ENCODE measurements around the gene GRIP1.

Gene GRIP1

GRCh38 chr12:66590275-66590985 lies 88.4 kb downstream of the GRIP1 start:
- DNase-seq, result no peak

GRCh38 chr12:66589095-66589494 lies 89.8 kb downstream of the GRIP1 start:
- no peak for DNase-seq

- DNase-seq, result no peak
Measured at GRCh38 chr12:66587912-66588311, 91.0 kb downstream of the GRIP1 start.

GRCh38 chr12:66584673-66585072 lies 94.2 kb downstream of the GRIP1 start:
- no peak for DNase-seq

GRCh38 chr12:66573605-66574004 lies 105.3 kb downstream of the GRIP1 start:
- no peak for DNase-seq

GRCh38 chr12:66572845-66573244 lies 106.0 kb downstream of the GRIP1 start:
- DNase-seq, result no peak

- no peak for DNase-seq
Measured at GRCh38 chr12:66571361-66571915, 107.4 kb downstream of the GRIP1 start.

GRCh38 chr12:66563220-66563619 lies 115.7 kb downstream of the GRIP1 start:
- no peak for DNase-seq

- DNase-seq, result no peak
Measured at GRCh38 chr12:66555113-66555512, 123.8 kb downstream of the GRIP1 start.

GRCh38 chr12:66552716-66553115 lies 126.2 kb downstream of the GRIP1 start:
- no peak for DNase-seq

GRCh38 chr12:66550626-66551025 lies 128.2 kb downstream of the GRIP1 start:
- DNase-seq, result no peak

GRCh38 chr12:66549050-66549389 lies 129.9 kb downstream of the GRIP1 start:
- DNase-seq, result no peak

- DNase-seq, result no peak
Measured at GRCh38 chr12:66548338-66549049, 130.4 kb downstream of the GRIP1 start.

- DNase-seq, result no peak
Measured at GRCh38 chr12:66541426-66541825, 137.4 kb downstream of the GRIP1 start.

GRCh38 chr12:66539431-66539830 lies 139.4 kb downstream of the GRIP1 start:
- no peak for DNase-seq

- DNase-seq, result no peak
Measured at GRCh38 chr12:66538970-66539369, 139.9 kb downstream of the GRIP1 start.

GRCh38 chr12:66537876-66538275 lies 141.0 kb downstream of the GRIP1 start:
- no peak for DNase-seq

GRCh38 chr12:66533767-66534166 lies 145.1 kb downstream of the GRIP1 start:
- DNase-seq, result no peak

GRCh38 chr12:66531766-66532165 lies 147.1 kb downstream of the GRIP1 start:
- no peak for DNase-seq

GRCh38 chr12:66529934-66530333 lies 148.9 kb downstream of the GRIP1 start:
- DNase-seq, result no peak

GRCh38 chr12:66516561-66516960 lies 162.3 kb downstream of the GRIP1 start:
- DNase-seq, result no peak

GRCh38 chr12:66516133-66516532 lies 162.7 kb downstream of the GRIP1 start:
- no peak for DNase-seq

GRCh38 chr12:66514581-66514980 lies 164.3 kb downstream of the GRIP1 start:
- DNase-seq, result no peak

GRCh38 chr12:66508025-66508424 lies 170.9 kb downstream of the GRIP1 start:
- no peak for DNase-seq
